Natural killer cell (primary cell): ENCODE measurements around the gene VAC14. TPM values are rescaled to one million over a fixed set of nuclear protein-coding genes. Genes with fewer than 3 reads are reported as not detected.

Source experiments
- ATAC-seq, 3 donors: fragments of 150-1000 bp in 2 of 3; fragments of 200-7000 bp in 1 of 3; cut with Tn5 transposase; 1 replicate in 1 of 3; 2 replicates in 2 of 3; pipeline ENCODE4 v1.10.0; 2021; ENCODE audit warnings: mild to moderate bottlenecking in 2 of 3, moderate library complexity in 2 of 3
- DNase-seq, 2 donors: peaks; one replicate each; pipeline versions ENCODE4 v3.0.0 to v3.0.0-alpha.2; 2013 to 2021; ENCODE audit warnings: mixed read lengths in 1 of 2
- H3K27ac ChIP-seq: one replicate; pipeline ENCODE4 v1.5.1; 2013; ENCODE audit warnings: mild to moderate bottlenecking, low read length
- H3K27me3 ChIP-seq: one replicate; pipeline ENCODE4 v1.6.1; 2013; ENCODE audit warnings: low read length; ENCODE audit not compliant: control insufficient read depth, insufficient read depth
- H3K36me3 ChIP-seq: one replicate; pipeline ENCODE4 v1.6.1; 2013; ENCODE audit warnings: low read length; ENCODE audit not compliant: control insufficient read depth, insufficient read depth
- H3K4me1 ChIP-seq: one replicate; pipeline ENCODE4 v1.6.1; 2013; ENCODE audit warnings: low read length; ENCODE audit not compliant: control insufficient read depth, insufficient read depth
- H3K4me3 ChIP-seq: one replicate; pipeline ENCODE4 v1.5.1; 2013; ENCODE audit warnings: low read length
- H3K9me3 ChIP-seq: one replicate; pipeline ENCODE4 v1.6.1; 2013; ENCODE audit warnings: low read length; ENCODE audit not compliant: control insufficient read depth, insufficient read depth
- H3K27ac Mint-ChIP-seq, 2 donors: one replicate each; pipeline ENCODE4 v1.8.0; 2022; ENCODE audit warnings: mild to moderate bottlenecking in 2 of 2, mixed read lengths in 2 of 2, moderate library complexity in 1 of 2
- H3K27me3 Mint-ChIP-seq, 2 donors: one replicate each; pipeline ENCODE4 v1.8.0; 2022; ENCODE audit warnings: low read depth in 2 of 2, mixed read lengths in 2 of 2
- H3K36me3 Mint-ChIP-seq: one replicate; pipeline ENCODE4 v1.8.0; 2022; ENCODE audit warnings: mixed read lengths
- H3K4me1 Mint-ChIP-seq, 2 donors: one replicate each; pipeline ENCODE4 v1.8.0; 2022; ENCODE audit warnings: mixed read lengths in 2 of 2
- H3K4me3 Mint-ChIP-seq: one replicate; pipeline ENCODE4 v1.8.0; 2022; ENCODE audit warnings: mild to moderate bottlenecking, moderate library complexity, mixed read lengths
- H3K9me3 Mint-ChIP-seq, 2 donors: one replicate each; pipeline ENCODE4 v1.8.0; 2022; ENCODE audit warnings: mixed read lengths in 2 of 2
- WGBS: methylation state at CpG from one replicate; pipeline ENCODE4 v1.1.7; 2013; ENCODE audit warnings: missing lambda C conversion rate; ENCODE audit not compliant: insufficient coverage; 5-methylcytosine and 5-hydroxymethylcytosine counted together
- intact Hi-C: fragments of 100-400 bp; cut with micrococcal nuclease; formaldehyde crosslinking; loops from one replicate; pipeline ENCODE4 v1.14.2; 2022
- total RNA-seq, 4 donors: library from RNA; stranded (reverse); fragments of 120-200 nt in 1 of 4; gene quantifications; one replicate each; pipeline versions ENCODE4 v1.2.3 to v1.2.4, GENCODE V29; 2013 to 2022
- TF ChIP-seq, protein P1 (sequence below): fragments of 200-600 bp; IDR thresholded peaks from one replicate; pipeline ENCODE4 v1.8.0; 2022; ENCODE audit warnings: antibody characterized with exemption

VAC14 gene
- total RNA-seq, 3 donors from 2014 or later (not counting 1 experiment from before 2014, with no cell fraction given), result 33.9 to 45.6 (median 43.4) TPM

DNA sequence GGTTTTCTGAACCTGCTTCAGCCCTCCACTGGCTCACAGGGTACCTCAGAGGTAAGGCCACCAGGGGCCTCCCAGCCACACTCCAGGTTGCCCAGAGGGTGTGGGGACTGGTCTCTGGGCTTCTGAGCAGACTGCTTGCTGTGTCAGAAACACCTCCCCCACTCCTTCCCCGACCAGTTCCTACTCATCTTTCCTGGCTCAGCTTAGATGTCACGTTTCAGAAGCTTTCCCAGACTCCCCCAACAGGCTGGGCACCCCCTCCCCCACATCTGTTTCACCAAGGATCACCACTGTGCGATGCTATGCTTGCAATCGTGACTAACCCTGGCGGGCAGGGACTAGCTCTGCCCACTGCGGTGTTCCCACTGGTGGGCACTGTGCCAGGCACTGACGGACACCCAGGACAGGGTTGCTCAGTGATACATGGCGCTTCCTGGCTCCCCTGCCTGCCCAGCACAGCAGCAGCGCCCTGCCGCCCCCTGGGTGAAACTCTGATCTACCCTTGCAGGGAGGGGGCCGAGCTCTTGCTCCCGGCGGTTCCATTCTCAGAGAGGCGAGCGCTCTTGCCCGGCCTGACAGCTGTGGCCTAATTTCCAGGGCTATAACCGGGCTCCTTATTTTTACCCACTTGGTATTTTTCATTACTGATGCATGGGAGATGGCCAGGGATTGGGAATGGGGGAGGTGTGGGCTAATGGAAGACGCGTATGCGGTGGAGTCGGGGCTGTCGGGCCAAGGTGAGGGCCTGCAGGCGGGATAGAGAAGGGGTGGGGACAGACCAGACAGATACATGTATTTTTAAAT is 85.7 kb downstream of the VAC14 start:
- Mint-ChIP-seq H3K4me3 (no peak overlapping the region), H3K27me3 (no peaks in the 10 kb centered on the region), H3K27ac (no peak overlapping the region), H3K4me1 (peaks cover 0 to 4% of the 10 kb centered on the region in 2 donors), H3K36me3 (peaks cover 4% of the 10 kb centered on the region), H3K9me3 (no peaks in the 10 kb centered on the region)
- 86% methylated on average over 22 of the region's 23 CpGs for WGBS
- TF ChIP-seq, protein P1, sequence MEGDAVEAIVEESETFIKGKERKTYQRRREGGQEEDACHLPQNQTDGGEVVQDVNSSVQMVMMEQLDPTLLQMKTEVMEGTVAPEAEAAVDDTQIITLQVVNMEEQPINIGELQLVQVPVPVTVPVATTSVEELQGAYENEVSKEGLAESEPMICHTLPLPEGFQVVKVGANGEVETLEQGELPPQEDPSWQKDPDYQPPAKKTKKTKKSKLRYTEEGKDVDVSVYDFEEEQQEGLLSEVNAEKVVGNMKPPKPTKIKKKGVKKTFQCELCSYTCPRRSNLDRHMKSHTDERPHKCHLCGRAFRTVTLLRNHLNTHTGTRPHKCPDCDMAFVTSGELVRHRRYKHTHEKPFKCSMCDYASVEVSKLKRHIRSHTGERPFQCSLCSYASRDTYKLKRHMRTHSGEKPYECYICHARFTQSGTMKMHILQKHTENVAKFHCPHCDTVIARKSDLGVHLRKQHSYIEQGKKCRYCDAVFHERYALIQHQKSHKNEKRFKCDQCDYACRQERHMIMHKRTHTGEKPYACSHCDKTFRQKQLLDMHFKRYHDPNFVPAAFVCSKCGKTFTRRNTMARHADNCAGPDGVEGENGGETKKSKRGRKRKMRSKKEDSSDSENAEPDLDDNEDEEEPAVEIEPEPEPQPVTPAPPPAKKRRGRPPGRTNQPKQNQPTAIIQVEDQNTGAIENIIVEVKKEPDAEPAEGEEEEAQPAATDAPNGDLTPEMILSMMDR, result no peak
- H3K9me3 ChIP-seq, result no peaks in the 10 kb centered on the region
- H3K27ac ChIP-seq, result no peak overlapping the region
- H3K36me3 ChIP-seq, result peaks cover 3% of the 10 kb centered on the region
- H3K4me3 ChIP-seq, result no peak overlapping the region
- no peaks in the 10 kb centered on the region for H3K4me1 ChIP-seq
- ATAC-seq (no peak), DNase-seq (no peak)
- intact Hi-C loops, result no loop called here
- no peaks in the 10 kb centered on the region for H3K27me3 ChIP-seq

DNA sequence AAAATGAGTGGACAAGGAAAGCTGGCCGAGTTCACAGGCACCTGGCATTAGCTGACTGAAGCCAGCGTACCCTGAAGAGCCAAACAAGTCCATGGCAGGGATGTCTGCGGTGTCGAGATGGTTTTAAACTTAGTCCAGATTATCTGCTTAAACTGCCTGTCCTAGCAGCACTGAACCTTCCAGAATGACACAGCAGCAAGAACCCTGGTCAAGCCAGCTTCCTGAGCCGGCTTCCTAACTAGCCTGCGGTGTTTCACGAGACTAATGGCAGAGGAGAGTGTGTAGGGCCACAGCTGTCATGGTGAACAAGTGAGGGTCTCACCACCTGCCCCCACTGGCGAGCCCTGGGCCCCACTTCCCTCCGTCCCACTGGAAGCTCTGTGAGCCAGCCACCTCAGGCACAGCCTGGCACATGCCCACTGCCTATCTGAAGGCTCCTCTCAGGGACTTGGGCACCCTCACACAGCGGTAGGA is 86.3 kb downstream of the VAC14 start:
- TF ChIP-seq, protein P1, result no peak
- ATAC-seq, result no peak
- Histone ChIP-seq H3K27ac (no peak overlapping the region), H3K4me3 (no peak overlapping the region), H3K4me1 (no peaks in the 10 kb centered on the region), H3K36me3 (no peaks in the 10 kb centered on the region), H3K27me3 (no peaks in the 10 kb centered on the region), H3K9me3 (no peaks in the 10 kb centered on the region)
- WGBS, result 72% methylated on average over 10 of the region's 10 CpGs
- no peaks in the 10 kb centered on the region for H3K9me3 Mint-ChIP-seq
- no peaks in the 10 kb centered on the region for H3K36me3 Mint-ChIP-seq
- no peak overlapping the region for H3K27ac Mint-ChIP-seq
- peaks cover 0 to 4% of the 10 kb centered on the region in 2 donors for H3K4me1 Mint-ChIP-seq
- intact Hi-C loops, result no loop called here
- no peak overlapping the region for H3K4me3 Mint-ChIP-seq
- no peak for DNase-seq
- no peaks in the 10 kb centered on the region for H3K27me3 Mint-ChIP-seq

DNA sequence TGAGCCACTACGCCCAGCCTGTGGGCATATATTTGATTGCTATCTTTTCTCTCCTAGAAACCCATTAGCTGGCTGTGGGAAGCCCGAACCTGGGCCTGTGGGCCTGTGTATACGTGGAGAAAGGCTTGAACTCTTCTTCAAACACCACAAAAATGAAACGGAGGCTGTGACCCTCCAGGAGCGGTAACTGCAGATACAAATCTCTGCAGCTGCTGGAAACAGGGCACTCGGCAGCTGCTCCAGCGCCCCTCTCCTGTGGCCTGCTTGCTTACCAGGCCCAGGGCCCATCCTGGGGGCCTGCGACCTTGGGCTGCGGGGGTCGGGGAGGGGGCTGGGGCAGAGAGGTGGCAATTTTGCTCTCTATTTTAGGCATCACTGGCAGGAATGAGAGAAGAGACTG is 87.1 kb downstream of the VAC14 start:
- no peaks in the 10 kb centered on the region for H3K27me3 Mint-ChIP-seq
- 78% methylated on average over 7 of the region's 10 CpGs for WGBS

More for the DNA sequence above, 87.1 kb downstream of the VAC14 start:
- H3K9me3 Mint-ChIP-seq, result no peaks in the 10 kb centered on the region
- Histone ChIP-seq H3K36me3 (no peaks in the 10 kb centered on the region), H3K4me3 (no peak overlapping the region), H3K27me3 (no peaks in the 10 kb centered on the region), H3K9me3 (no peaks in the 10 kb centered on the region), H3K27ac (no peak overlapping the region), H3K4me1 (no peaks in the 10 kb centered on the region)
- H3K27ac Mint-ChIP-seq, result no peak overlapping the region
- intact Hi-C loops, result no loop called here
- ATAC-seq, result no peak
- TF ChIP-seq, protein P1, result no peak
- no peak for DNase-seq
- H3K4me1 Mint-ChIP-seq, result peaks cover 0 to 4% of the 10 kb centered on the region in 2 donors
- no peaks in the 10 kb centered on the region for H3K36me3 Mint-ChIP-seq
- no peak overlapping the region for H3K4me3 Mint-ChIP-seq
